LHCN-M2 (cell line): ENCODE data around the gene CCBE1. TPM values are rescaled to one million over a fixed set of nuclear protein-coding genes. Genes with fewer than 3 reads are reported as not detected.
"Not testable (repeated sequence)": the region's sequence is repeated elsewhere in the genome, so short reads cannot be mapped to it uniquely, and the experiment has no call there.

ENCODE experiments used
- DNase-seq: peaks from one replicate; pipeline ENCODE4 v3.0.0-alpha.2; 2012; ENCODE audit warnings: low read depth
- total RNA-seq: library from RNA; depleted of rRNA; stranded (reverse); fragments of >200 nt; gene quantifications from 2 replicates; pipeline ENCODE4 v1.2.3, GENCODE V29; 2014

CCBE1 gene
- total RNA-seq, 1 experiment from 2014 or later = 54.9 TPM

GRCh38 chr18:59657012-59657411 lies 40.2 kb downstream of the CCBE1 start:
- no peak for DNase-seq

- DNase-seq = no peak
Observed at GRCh38 chr18:59656373-59656887, 40.8 kb downstream of the CCBE1 start.

- peak; percentile 26 for DNase-seq
Observed at GRCh38 chr18:59655676-59656075, 41.5 kb downstream of the CCBE1 start.

- no peak for DNase-seq
Observed at GRCh38 chr18:59651071-59651470, 46.2 kb downstream of the CCBE1 start.

GRCh38 chr18:59650266-59650820 lies 46.9 kb downstream of the CCBE1 start:
- no peak for DNase-seq

GRCh38 chr18:59649591-59649990 lies 47.6 kb downstream of the CCBE1 start:
- no peak for DNase-seq

- DNase-seq = not testable (repeated sequence)
Observed at GRCh38 chr18:59648469-59648868, 48.8 kb downstream of the CCBE1 start.

GRCh38 chr18:59646963-59647307 lies 50.3 kb downstream of the CCBE1 start:
- peak; percentile 33 for DNase-seq

- no peak for DNase-seq
Observed at GRCh38 chr18:59646228-59646962, 50.8 kb downstream of the CCBE1 start.

GRCh38 chr18:59643740-59644139 lies 53.5 kb downstream of the CCBE1 start:
- DNase-seq = no peak

GRCh38 chr18:59640721-59641120 lies 56.5 kb downstream of the CCBE1 start:
- DNase-seq = no peak

GRCh38 chr18:59639821-59640220 lies 57.4 kb downstream of the CCBE1 start:
- no peak for DNase-seq

GRCh38 chr18:59639136-59639535 lies 58.1 kb downstream of the CCBE1 start:
- DNase-seq = no peak

GRCh38 chr18:59633961-59634485 lies 63.2 kb downstream of the CCBE1 start:
- no peak for DNase-seq

- no peak for DNase-seq
Observed at GRCh38 chr18:59633317-59633716, 63.9 kb downstream of the CCBE1 start.

GRCh38 chr18:59631583-59632181 lies 65.5 kb downstream of the CCBE1 start:
- DNase-seq = peak; percentile 48

GRCh38 chr18:59629894-59630293 lies 67.3 kb downstream of the CCBE1 start:
- no peak for DNase-seq

- no peak for DNase-seq
Observed at GRCh38 chr18:59628995-59629394, 68.2 kb downstream of the CCBE1 start.

- DNase-seq = peak; percentile 33
Observed at GRCh38 chr18:59627414-59627813, 69.8 kb downstream of the CCBE1 start.

GRCh38 chr18:59624369-59624765 lies 72.9 kb downstream of the CCBE1 start:
- DNase-seq = peak; percentile 22

- DNase-seq = peak; percentile 78
Observed at GRCh38 chr18:59623456-59624368, 73.5 kb downstream of the CCBE1 start.

- DNase-seq = peak; percentile 73
Observed at GRCh38 chr18:59621027-59621426, 76.2 kb downstream of the CCBE1 start.
